GM19452 (cell line): ENCODE results near the gene OPA3.

Source experiments
- ATAC-seq: cut with Tn5 transposase; IDR thresholded peaks from one replicate; pipeline ENCODE4 v1.9.1; 2021; ENCODE audit not compliant: unreplicated experiment

The OPA3 gene

GRCh38 chr19:45484273-45484945, 100.2 kb downstream of the OPA3 start:
- ATAC-seq, result no peak

- ATAC-seq, result no peak
These were observed 101.6 kb downstream of the OPA3 start for GRCh38 chr19:45483033-45483432.

GRCh38 chr19:45478454-45479238, 106.0 kb downstream of the OPA3 start:
- peak; percentile 65 for ATAC-seq

GRCh38 chr19:45477713-45478453, 106.7 kb downstream of the OPA3 start:
- no peak for ATAC-seq
